ENCODE results near the gene PFKFB2. TPM values are rescaled to one million over a fixed set of nuclear protein-coding genes. Genes with fewer than 3 reads are reported as not detected.

PFKFB2 gene
- total and polyA plus RNA-seq, 2 of the 8 experiments (the other 6 are each of a cell fraction or from before 2014, with no cell fraction given): 6.7 to 19.1 TPM

DNA sequence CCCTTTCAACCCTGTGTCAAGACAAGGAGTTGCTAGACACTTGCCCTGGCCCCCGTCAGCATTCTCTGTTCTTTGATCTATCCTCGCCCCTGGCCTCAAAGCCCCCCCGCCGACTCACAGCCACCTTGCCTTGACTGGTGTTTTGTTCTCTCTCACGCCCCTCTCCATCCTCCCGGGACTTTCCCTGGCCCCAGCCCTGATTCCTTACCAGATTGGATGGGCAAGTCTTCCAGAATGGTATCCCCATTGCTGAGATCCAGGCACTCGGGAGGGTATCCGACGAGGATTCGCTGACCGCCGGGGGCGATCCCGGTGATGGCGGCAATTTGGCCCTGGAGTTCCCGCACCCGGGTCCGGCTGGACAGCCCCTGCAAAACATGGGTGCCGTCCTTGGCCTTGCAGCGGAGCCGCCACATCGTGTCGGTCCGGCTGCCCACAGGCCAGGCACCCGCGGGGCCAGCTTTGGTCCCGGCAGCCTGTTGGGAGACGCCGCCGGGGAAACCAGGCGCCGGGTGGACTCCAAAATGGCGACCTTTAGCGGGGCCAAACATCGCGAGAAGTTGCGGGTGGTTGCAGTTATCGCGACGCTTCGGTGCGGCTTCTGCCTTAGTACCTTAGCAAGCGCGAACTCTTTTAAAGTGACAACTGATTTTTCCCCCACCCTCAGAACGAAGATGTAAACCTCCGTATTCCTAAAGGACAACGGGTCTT lies 2.4 kb upstream of the PFKFB2 start:
- FAIRE-seq: no peak
- 2% methylated on average over 40 of the region's 47 CpGs; no CpG with 5 or more reads in 1 of the 2 experiments for WGBS, 2 experiments (ENCODE audit: extremely low coverage in 1 of 2, insufficient coverage in 1 of 2, insufficient read length in 1 of 2, insufficient replicate concordance in 2 of 2, low coverage in 1 of 2, low lambda C conversion rate in 2 of 2, missing lambda C conversion rate in 1 of 2)
- H3K79me2 ChIP-seq (ENCODE audit: control insufficient read depth in 1 of 2, insufficient read depth in 2 of 2, low read length in 2 of 2): peaks cover 3 to 48% of the 10 kb centered on the region in 2 experiments; a peak in 3 of 4 replicates
- peak; percentile 63 for TF ChIP-seq KDM4A (IDR thresholded peaks at IDR 0.05; ENCODE audit: low read depth, low read length, severe bottlenecking)
- TF ChIP-seq YY1 (IDR thresholded peaks at IDR 0.05; ENCODE audit: low read depth, low read length): peak; percentile 97
- no peak for TF ChIP-seq CTBP2 (IDR thresholded peaks at IDR 0.05; ENCODE audit: borderline replicate concordance, insufficient read depth, insufficient read length, low read length)
- TF ChIP-seq POLR2AphosphoS5 (IDR thresholded peaks at IDR 0.05; ENCODE audit: low read depth, low read length): peak; percentile 46; the same call in 1 of the 2 replicates
- TF ChIP-seq CHD2 (IDR thresholded peaks at IDR 0.05; ENCODE audit: low read length): peak; percentile 96
- TF ChIP-seq RBBP5 (IDR thresholded peaks at IDR 0.05; ENCODE audit: borderline replicate concordance, low read depth, low read length): peak; percentile 85; the same call in 1 of the 2 replicates
- peak; percentile 81 for TF ChIP-seq ASH2L (IDR thresholded peaks at IDR 0.05; ENCODE audit: low read length)
- TF ChIP-seq BRCA1 (IDR thresholded peaks at IDR 0.05; ENCODE audit: low read depth, low read length): peak; percentile 87
- TF ChIP-seq TCF12 (IDR thresholded peaks at IDR 0.05; ENCODE audit: low read depth, low read length): no peak
- no peak for TF ChIP-seq ZNF274 (IDR thresholded peaks at IDR 0.05; ENCODE audit: borderline replicate concordance, extremely low read depth, low read length)

More for the DNA sequence above, 2.4 kb upstream of the PFKFB2 start:
- peak overlapping the region; percentile 83 for H4K5ac ChIP-seq (ENCODE audit: insufficient read length, low read depth, low read length)
- POLR2A ChIA-PET (ENCODE audit: partially characterized antibody): interaction anchor here (0.9 to 2.9 kb wide), 5 partner anchors 9 to 348 kb away, joined by 3 to 15 read pairs (median 3); partner anchors contain the start of gene C1orf116
- H3K36me3 ChIP-seq (ENCODE audit: control insufficient read depth in 2 of 4, insufficient read depth in 4 of 4, low read length in 3 of 4): peaks cover 9 to 30% (median 10%) of the 10 kb centered on the region in 4 experiments
- H3K23ac ChIP-seq (ENCODE audit: insufficient read length): no peak overlapping the region
- H3K18ac ChIP-seq (ENCODE audit: extremely low read depth, low read length): peak overlapping the region; percentile 76
- H4K20me1 ChIP-seq (replicated peaks in 1 of 2; ENCODE audit: control insufficient read depth in 1 of 2, insufficient read depth in 2 of 2, low read length in 2 of 2): peaks cover 9 to 12% of the 10 kb centered on the region in 2 experiments
- H3K4me1 ChIP-seq (replicated peaks in 1 of 4; ENCODE audit: control insufficient read depth in 3 of 4, insufficient read depth in 4 of 4, low read length in 3 of 4): peaks cover 0 to 8% (median 2%) of the 10 kb centered on the region in 4 experiments; a peak in 3 of 7 replicates
- peak overlapping the region; percentile 39 for H3K4ac ChIP-seq (replicated peaks; ENCODE audit: insufficient read length, low read depth, low read length)
- no peak overlapping the region for H2BK20ac ChIP-seq (ENCODE audit: low read length)
- H3K9me3 ChIP-seq (ENCODE audit: insufficient read depth in 2 of 2, low read depth in 1 of 2, low read length in 1 of 2): no peaks in the 10 kb centered on the region
- peak overlapping the region; percentile 93 to 97 (median 95) for H3K9ac ChIP-seq (replicated peaks in 1 of 4; ENCODE audit: extremely low read depth in 1 of 4, low read depth in 3 of 4, low read length in 3 of 4)
- H4K91ac ChIP-seq (replicated peaks; ENCODE audit: insufficient read length, low read length): peak overlapping the region; percentile 78
- no peak overlapping the region for H2AK5ac ChIP-seq (ENCODE audit: low read depth, low read length)
- peak; percentile 73 to 92 for DNase-seq (ENCODE audit: low read depth in 1 of 2, low spot score in 2 of 2)
- H3K79me1 ChIP-seq (ENCODE audit: low read depth, low read length): no peaks in the 10 kb centered on the region; the same call in 1 of the 2 replicates
- peak overlapping the region; percentile 62 for H3K56ac ChIP-seq (replicated peaks; ENCODE audit: insufficient read length, low read depth, low read length)
- no peak overlapping the region for H2BK120ac ChIP-seq (replicated peaks; ENCODE audit: low read depth, low read length)
- H3K27me3 ChIP-seq (replicated peaks in 1 of 4; ENCODE audit: control insufficient read depth in 3 of 4, extremely low read depth in 1 of 4, insufficient read depth in 3 of 4, low read length in 3 of 4): no peaks in the 10 kb centered on the region
- H2BK15ac ChIP-seq (ENCODE audit: low read length): no peak overlapping the region; the same call in 1 of the 2 replicates
- H2BK12ac ChIP-seq (ENCODE audit: low read depth, low read length): peak overlapping the region; percentile 69; the same call in 1 of the 2 replicates
- H3K27ac ChIP-seq (ENCODE audit: low read depth, low read length): peak overlapping the region; percentile 95
- H3K4me3 ChIP-seq (ENCODE audit: extremely low read depth in 1 of 4, insufficient read depth in 2 of 4, low read depth in 3 of 4, low read length in 4 of 4): peak overlapping the region; percentile 73 to 99 (median 99)
- peak overlapping the region; percentile 98 for H2AFZ ChIP-seq (ENCODE audit: low read length)
- H3K4me2 ChIP-seq (ENCODE audit: insufficient read depth in 1 of 2, low read depth in 2 of 2, low read length in 2 of 2): peak overlapping the region; percentile 58 to 73
- peaks cover 5% of the 10 kb centered on the region; the same call in 1 of the 2 replicates for H3K23me2 ChIP-seq (ENCODE audit: low read depth, low read length)
- CTCF ChIA-PET (ENCODE audit: partially characterized antibody): interaction anchor here (0.7 to 4.2 kb wide), 17 partner anchors 8 to 138 kb away, joined by 3 to 40 read pairs (median 5); partner anchors contain the start of gene C1orf116
- peak overlapping the region; percentile 3 for H2BK5ac ChIP-seq (ENCODE audit: low read depth, low read length)
- H4K8ac ChIP-seq (ENCODE audit: extremely low read depth, insufficient read depth, low read length): peak overlapping the region; percentile 99
- H3K14ac ChIP-seq (ENCODE audit: insufficient read length): no peak overlapping the region

Measured in H1 (cell line).